SKM-1 (cell line): Measurements from ENCODE around the gene EEFSEC.

ENCODE experiments used
- DNase-seq: peaks from one replicate; lab custom pipeline; 2025; ENCODE audit not compliant: unreplicated experiment; lab: John Stamatoyannopoulos, UW

EEFSEC gene

DNA sequence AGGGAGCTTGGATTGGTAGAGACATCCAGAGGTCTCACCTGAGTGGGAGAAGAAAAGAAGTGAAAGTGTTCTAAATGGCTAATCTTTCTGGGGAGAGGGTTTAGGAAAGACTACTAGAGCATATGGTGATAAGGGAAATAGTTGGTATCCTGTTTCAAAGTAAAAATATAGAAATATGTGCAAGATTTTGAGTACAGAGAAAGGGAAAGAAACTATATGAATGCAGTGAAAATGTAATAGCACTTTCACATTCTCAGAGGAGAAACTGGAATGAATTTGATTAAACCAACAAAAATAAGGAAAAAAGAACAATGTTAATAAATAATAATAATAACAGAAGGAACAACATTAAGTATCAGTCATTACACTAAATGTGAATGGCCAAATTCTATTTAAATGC is 194.0 kb downstream of the EEFSEC start:
- DNase-seq, result no peak

- DNase-seq, result no peak
Observed at GRCh38 chr3:128348075-128348474, 194.8 kb downstream of the EEFSEC start.

- peak; percentile 23 for DNase-seq
Observed at GRCh38 chr3:128348805-128349531, 195.7 kb downstream of the EEFSEC start.

DNA sequence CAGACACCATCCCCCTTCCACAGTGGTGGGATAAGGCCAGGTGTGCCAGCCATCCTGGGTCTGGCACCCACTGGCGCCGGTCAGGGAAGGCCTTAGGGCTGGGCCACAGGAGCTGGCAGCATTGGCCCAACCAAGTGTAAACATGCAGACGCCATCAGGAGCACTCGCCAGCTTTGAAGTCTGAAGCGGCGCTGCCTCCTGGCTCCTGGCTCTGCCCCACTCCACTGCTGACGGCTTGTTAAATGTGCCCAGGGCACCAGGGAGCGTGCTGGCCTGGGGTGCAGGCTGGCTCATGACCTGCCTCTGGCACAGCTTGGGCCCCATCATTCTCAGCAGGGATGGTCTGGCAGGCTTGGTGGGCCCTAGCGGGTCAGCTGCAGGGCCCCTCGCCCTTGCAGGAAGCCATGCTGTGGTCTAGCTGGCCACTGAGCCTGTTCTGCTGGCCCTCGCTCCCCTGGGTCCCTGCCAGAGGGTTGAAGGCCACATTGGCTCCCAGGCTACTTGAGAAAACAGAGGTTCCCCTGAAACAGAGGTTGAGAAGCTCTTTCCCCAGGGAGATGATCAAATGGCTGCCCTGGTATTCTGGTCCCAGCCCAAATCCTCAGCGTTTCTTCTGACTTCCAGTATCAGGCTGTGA is 196.8 kb downstream of the EEFSEC start:
- no peak for DNase-seq

DNA sequence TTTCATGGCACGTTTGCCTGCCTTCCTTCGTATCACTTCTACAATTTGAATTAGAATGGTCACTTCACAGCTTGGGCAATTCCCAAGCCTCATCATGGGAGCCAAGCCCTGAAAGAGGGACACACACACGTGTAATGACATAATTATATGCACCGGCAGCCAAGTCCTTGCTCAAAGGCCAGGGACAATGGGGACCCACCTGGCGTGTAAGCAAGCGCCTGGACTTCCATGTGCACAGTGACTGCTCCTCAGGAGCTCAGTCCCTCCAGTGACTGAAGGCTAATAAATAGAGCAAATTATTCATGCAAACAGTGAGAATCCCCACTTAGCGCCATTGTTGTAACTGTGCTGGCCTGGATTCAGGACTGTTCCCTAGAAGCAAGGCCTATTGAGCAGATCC is 198.3 kb downstream of the EEFSEC start:
- DNase-seq, result no peak

- DNase-seq, result no peak
Observed at GRCh38 chr3:128352326-128352725, 199.0 kb downstream of the EEFSEC start.

GRCh38 chr3:128353361-128353965 is 200.2 kb downstream of the EEFSEC start:
- no peak for DNase-seq

GRCh38 chr3:128353991-128354687 is 200.9 kb downstream of the EEFSEC start:
- DNase-seq, result no peak

DNA sequence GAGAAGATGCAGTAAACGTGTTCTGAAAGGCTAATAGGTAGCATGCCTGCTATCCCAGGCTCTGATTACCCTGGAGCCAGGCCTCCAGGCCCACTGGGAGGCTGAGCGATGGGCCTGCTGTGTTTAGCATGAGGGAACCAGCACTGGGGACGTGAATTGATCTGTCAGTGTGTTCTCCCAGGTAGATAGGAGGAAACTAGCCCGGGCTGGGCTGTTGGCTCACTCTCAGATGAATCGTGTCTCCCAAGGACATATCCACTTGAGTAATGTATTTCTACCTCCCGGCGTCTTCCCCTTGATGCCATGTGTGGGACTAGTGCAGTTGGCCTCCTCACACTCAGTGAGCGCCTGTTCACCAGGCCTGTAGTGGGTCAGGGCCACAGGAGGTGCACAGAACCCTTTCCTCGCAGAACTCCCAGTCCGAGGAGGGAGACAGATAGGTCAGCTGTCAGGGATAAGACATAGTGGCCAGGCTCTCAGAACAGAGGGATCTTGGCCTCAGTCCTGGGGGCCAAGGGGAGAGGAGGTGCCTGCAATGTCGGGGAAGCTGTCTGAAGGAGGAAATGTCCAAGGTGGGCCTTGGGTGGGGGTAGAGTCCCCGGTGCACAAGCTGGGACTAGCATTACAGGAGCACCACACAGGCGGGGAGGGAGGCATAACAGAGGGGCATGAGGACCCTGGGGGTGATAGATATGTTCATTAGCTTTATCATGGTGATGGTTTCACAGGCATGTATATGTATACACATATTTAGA is 201.7 kb downstream of the EEFSEC start:
- DNase-seq, result no peak

DNA sequence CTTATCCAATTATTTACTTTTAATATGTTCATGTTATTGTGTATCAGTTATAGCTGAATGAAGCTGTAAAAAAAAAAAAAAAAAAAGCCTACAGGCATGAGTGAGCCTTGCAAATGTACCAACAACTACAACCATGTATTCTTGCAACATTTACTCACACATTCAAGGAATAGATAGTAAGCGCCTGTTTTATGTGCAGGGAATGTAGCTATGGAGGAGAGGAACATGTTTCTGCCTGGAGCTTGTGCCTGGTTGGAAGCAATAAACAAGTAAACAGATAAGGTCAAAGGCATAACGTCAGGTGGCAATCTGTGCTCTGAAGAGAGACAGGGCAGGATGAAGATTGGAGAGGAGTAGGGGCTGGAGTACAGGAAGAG is 202.2 kb downstream of the EEFSEC start:
- no peak for DNase-seq

DNA sequence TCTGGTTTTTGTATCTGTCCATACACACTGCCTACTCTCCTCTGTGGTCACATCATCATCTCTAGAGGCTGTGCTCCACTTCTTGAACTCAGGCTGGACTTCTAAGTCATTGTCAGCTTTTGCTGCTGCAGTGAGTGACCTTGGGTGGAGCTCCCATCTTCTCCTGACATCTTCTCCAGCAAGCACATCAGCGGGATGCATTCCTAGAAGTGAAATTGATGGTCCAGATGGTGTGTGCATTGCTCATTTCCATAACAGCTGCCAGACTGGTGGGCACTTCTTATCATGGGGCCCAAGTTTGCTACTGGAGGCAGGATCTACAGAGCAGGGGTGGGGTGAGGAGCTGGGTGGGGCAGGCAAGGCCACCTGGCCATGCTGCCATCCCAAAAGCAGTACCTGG is 203.5 kb downstream of the EEFSEC start:
- no peak for DNase-seq

DNA sequence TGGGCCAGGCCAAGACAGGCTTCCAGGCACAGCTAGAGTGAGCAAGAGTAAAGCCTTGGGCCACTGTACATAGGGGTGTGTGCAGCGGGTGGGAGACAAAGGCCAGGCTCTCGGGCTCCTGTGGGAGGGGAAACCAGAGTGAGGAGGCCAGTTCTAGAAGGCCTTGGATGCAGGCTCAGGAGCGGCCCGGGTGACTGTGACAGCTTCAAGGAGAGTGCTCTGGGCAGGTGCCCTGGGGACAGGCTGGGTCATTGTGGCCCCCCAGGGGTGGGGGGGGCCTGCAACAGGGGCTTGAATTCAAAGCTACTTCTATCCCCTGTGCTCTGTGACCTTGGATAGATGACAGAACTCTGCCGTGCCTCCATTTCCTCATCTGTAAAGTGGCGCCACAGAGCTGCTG is 204.3 kb downstream of the EEFSEC start:
- DNase-seq, result no peak

DNA sequence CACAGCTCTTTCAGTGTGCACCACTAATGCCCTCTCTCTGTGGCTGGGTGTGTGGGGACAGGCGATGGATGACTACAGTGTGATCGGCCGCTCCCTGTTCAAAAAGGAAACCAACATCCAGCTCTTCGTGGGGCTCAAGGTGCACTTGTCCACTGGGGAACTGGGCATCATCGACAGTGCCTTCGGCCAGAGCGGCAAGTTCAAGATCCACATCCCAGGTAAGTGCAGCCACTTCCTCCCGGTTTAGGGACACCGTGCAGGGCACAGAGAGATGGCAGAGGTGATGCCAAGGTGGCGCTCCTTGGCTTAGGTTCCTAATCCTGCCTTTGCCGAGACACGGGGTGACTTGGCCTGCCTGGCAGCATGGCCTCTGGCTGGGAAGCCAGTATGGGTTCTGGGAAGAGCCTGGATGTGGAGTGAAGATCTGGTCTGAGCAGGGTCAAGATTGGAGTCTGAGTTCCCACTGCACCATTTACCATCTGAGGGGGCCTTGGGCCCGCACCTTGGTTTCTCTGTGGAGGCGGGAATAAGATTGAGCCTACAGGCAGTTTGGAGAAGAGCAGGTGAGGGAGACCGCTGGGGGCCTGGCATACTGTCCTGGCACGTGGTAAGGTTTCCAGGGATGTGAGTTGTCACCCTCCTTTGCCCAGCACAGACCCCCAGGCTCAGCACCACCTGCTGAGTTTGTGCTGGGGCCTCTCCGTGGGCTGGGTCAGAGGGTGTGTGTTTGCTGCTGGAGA is 205.0 kb downstream of the EEFSEC start:
- no peak for DNase-seq

DNA sequence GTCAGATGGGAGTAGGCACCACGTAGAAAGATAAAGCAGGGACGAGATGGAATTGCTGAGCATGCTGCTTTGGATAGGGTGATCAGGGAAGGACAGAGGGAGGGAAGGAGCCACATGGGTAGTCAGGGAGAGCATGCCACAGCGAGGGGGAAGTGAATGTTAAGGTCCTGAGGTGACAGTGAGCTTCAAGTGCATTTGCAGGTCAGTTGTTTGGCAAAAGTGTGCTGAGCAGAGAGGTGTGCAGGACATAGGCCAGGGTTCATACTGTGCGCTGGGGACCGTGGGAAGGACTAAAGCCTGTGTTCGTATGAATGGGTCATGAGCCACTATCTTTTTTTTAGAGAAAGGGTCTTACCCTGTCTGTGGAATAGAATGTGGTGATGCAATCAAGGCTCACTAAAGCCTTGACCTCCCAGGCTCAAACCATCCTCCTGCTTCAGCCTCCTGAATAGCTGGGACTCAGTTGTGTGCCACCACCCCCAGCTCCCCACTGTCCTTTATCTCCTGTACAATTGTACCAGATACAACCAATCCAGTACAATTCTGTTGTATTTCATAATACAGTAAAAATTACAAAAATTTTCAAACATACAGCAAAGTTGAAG is 205.9 kb downstream of the EEFSEC start:
- no peak for DNase-seq

DNA sequence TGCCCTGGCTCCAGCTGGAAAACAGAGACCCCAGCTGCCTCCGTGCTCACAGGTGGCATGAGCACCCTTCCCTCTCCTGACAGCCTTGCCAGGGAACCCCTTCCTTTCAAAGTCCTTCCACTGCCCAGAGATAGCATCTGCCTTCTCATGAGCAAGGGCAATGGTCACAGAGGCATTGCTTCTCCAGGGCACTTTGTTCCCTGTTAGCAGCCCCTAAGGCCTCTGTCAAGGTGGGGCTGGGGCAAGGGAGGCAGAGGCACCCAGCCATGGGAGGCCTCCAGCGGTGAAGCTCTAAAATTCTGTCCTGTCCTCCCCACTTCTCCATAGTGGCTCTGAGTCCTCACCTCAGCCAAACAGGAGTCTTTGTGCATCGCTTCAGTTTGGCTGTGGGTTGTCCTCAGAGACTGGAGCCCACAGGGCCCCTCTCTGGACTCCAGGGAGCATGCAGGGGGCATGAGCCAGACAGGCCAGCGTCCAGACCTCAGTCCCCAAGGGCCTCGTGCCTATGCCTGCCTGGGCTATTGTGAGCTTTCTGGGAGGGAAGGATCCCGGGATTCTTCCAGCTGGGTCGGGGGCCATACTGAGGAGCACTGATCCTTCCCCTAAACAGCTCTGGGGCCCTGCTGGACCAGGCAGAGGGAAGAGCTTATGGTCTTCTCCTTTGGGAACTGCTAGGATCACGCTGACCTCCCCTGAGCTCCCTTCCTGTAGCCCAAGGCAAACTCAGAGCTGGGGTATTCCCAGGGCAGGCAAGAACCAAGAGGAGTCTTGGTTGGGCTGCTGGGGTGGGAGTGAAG is 206.8 kb downstream of the EEFSEC start:
- no peak for DNase-seq

DNA sequence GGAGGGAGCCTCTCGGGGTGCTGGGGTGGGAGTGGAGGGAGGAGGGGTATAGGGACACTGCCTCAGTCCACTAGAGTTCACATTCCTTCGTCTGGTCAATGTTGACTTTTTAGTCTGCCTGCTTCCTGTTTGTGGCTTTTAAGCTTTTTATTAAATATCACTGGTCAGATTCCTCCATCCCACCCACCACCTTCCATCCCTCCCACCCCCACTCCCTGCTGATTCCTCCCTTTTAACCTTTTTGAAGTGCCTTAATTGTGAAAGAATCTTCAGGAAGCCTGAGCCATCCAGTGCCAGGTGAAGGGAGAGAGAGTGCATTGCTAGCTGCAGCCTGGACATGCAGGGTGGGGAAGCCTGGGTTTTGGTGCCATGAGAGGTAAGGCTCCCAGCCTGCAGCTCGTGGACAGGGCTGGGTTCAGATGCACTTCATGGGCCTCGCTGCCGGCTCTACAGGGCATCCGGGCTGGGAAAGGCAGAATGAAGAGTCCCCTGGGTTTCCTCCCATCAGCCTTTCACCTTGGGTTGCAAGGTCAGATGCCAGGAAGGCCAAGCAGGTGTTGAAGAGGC is 207.5 kb downstream of the EEFSEC start:
- DNase-seq, result no peak

GRCh38 chr3:128362026-128362965 is 209.0 kb downstream of the EEFSEC start:
- no peak for DNase-seq

- no peak for DNase-seq
Observed at GRCh38 chr3:128364291-128364690, 211.0 kb downstream of the EEFSEC start.
